Measurements from ENCODE around the gene PKLR.
A peak's percentile ranks its signal among the peaks of the same experiment; 100 is the strongest.
"Not testable (repeated sequence)": the region's sequence is repeated elsewhere in the genome, so short reads cannot be mapped to it uniquely, and the experiment has no call there.

PKLR gene

DNA sequence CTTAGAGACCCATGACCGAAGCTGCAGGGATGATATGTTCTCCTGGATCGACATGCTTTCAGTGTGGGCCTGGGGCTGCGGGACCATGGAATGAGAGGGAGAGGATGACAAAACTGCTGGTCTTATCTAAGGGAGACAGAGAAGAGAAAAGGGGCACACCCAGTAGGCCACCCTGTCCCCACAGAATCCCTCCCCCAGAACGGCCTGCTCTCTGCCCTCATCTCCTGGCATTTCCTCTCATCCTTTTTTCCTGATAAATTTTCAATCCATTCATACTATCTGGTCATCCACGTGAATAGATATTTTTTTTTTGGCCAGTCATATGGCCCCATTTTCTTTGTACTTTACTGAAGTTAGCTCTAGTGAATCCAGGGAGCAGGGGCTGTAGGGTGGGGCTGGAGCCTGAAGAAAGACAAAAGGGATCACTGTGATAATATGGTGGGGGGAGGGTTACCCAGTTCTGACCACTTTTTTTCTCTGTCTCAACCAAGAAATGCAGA is at the start of gene PKLR:
Gene PKLR (minus strand): TSS at position 97 of the 500 bp plus-strand sequence. CDS start 43 bp downstream, at position 54.
- TF ChIP-seq Cebpa-rat (IDR thresholded peaks at IDR 0.05) = no peak
- Histone ChIP-seq H3K9me3 (no peaks in the 10 kb centered on the region), H3K4me1 (peaks cover 14% of the 10 kb centered on the region; the same call in 1 of the 2 replicates), H3K9ac (no peak within 1 kb of the TSS), H3K36me3 (no peaks in the 10 kb centered on the region), H3K4me3 (no peak within 1 kb of the TSS), H3K27me3 (no peaks in the 10 kb centered on the region), H4K20me1 (no peaks in the 10 kb centered on the region), H3K27ac (no peak within 1 kb of the TSS), H3K4me2 (no peak within 1 kb of the TSS)

DNA sequence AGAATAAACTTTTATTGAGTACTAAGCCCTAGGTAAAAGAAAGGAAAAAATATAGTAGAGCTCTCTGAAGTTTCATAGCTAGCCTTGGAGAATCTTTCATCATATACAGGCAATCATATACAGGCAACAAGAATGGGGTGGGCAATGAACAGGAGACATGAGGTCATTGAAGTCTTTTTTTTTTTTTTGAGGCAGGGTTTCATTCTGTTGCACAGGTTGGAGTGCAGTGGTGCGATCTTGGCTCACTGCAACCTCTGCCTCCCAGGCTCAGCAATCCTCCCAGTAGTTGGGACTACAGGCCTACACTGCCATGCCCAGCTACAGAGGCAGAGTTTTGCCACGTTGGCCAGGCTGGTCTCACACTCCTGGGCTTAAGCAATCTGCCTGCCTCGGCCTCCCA is 41.6 kb upstream of the PKLR start:
- peaks cover 100% of the 10 kb centered on the region for H3K36me3 ChIP-seq
- no peak for TF ChIP-seq Cebpa-rat (IDR thresholded peaks at IDR 0.05)

DNA sequence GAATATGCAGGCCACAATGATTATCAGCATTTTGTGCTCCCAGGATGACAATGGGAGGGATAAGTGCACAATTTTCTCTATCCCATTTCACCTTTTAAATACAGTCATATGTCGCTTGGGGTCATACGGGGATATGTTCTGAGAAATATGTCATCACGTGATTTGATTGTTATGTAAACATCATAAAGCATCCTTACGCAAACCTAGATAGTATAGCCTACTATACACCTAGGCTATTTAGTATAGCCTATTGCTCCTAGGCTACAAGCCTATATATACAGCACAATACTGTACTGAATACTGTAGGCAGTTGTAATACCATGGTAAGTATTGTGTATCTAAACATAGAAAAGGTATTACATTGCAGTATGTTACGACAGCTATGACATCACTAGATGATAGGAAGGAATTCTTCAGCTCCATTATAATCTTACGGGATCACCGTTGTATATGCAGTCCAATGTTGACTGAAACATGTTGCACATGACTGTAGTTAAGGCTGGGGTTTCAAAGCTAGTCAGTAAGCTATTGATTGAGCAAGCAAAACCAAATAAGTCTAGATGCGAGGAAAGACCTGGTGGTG is 38.4 kb upstream of the PKLR start:
- Histone ChIP-seq H3K36me3 (peaks cover 96% of the 10 kb centered on the region), H4K20me1 (no peaks in the 10 kb centered on the region; the same call in 1 of the 2 replicates), H3K4me2 (no peak overlapping the region), H3K9ac (no peak overlapping the region), H3K4me1 (no peaks in the 10 kb centered on the region), H3K9me3 (no peaks in the 10 kb centered on the region), H3K4me3 (no peak overlapping the region), H3K27me3 (no peaks in the 10 kb centered on the region), H3K27ac (no peak overlapping the region)
- TF ChIP-seq Cebpa-rat (IDR thresholded peaks at IDR 0.05) = no peak

More for the DNA sequence above, 41.6 kb upstream of the PKLR start:
- no peaks in the 10 kb centered on the region for H3K4me1 ChIP-seq
- no peak overlapping the region for H3K9ac ChIP-seq
- no peaks in the 10 kb centered on the region for H4K20me1 ChIP-seq
- no peak overlapping the region for H3K27ac ChIP-seq
- no peaks in the 10 kb centered on the region for H3K27me3 ChIP-seq
- no peak overlapping the region for H3K4me2 ChIP-seq
- no peaks in the 10 kb centered on the region for H3K9me3 ChIP-seq
- H3K4me3 ChIP-seq = no peak overlapping the region

DNA sequence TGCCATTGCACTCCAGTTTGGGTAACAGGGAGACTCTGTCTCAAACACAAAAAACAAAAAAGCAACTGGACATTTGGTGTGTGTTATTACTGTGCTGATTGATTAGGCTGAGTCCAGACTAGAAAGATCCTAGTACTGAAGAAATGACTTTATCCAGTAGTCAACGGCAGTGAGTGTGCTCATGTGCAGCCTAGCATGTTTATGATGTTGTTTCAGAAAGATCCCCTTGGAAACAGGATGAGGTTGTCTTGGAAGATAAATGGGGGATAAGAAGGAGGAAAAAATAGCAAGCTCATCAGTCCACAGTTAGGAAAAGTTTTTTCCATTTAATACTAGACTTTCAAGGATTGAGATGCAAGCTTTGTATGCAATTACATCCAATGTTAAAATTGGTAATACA is 33.7 kb upstream of the PKLR start:
- peaks cover 5% of the 10 kb centered on the region; the same call in 1 of the 2 replicates for H4K20me1 ChIP-seq
- H3K4me2 ChIP-seq = no peak overlapping the region
- H3K4me1 ChIP-seq = no peaks in the 10 kb centered on the region
- no peak overlapping the region for H3K4me3 ChIP-seq
- H3K27ac ChIP-seq = no peak overlapping the region
- H3K36me3 ChIP-seq = peaks cover 93% of the 10 kb centered on the region
- no peak for TF ChIP-seq Cebpa-rat (IDR thresholded peaks at IDR 0.05)
- H3K9me3 ChIP-seq = no peaks in the 10 kb centered on the region
- no peak overlapping the region for H3K9ac ChIP-seq
- no peaks in the 10 kb centered on the region for H3K27me3 ChIP-seq

DNA sequence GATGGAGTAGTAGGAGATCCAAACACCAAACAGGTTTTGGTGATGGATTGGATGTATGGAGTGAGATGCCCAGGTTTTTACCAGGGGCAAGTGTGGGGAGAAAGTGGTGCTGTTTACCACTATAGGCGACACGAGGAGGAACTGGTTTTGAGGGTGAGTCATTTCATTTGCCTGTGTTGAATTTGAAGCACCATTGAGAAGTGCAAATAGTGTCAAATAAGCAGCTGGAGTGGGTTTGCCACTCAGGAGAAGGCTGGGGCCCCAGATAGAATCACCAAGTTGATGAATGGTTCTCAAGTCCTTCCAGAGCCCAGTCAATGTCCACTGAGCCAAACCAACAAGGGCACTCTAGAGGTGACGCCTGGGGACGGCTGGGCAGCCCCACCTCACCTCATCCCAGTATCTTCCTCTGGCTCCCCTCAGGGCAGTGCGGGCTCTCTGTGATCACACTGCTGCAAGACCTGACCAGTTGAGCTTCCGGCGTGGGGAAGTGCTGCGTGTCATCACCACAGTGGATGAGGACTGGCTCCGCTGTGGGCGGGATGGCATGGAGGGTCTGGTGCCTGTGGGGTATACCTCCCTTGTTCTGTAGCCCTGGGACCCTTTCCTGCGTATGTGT is 28.9 kb upstream of the PKLR start:
- no peak overlapping the region for H3K4me2 ChIP-seq
- no peak overlapping the region for H3K4me3 ChIP-seq
- H3K4me1 ChIP-seq = peaks cover 29% of the 10 kb centered on the region
- H3K36me3 ChIP-seq = peaks cover 80% of the 10 kb centered on the region
- no peaks in the 10 kb centered on the region for H3K9me3 ChIP-seq
- H3K9ac ChIP-seq = no peak overlapping the region
- TF ChIP-seq Cebpa-rat (IDR thresholded peaks at IDR 0.05) = no peak
- H3K27ac ChIP-seq = no peak overlapping the region
- H3K27me3 ChIP-seq = no peaks in the 10 kb centered on the region
- peaks cover 33% of the 10 kb centered on the region for H4K20me1 ChIP-seq

DNA sequence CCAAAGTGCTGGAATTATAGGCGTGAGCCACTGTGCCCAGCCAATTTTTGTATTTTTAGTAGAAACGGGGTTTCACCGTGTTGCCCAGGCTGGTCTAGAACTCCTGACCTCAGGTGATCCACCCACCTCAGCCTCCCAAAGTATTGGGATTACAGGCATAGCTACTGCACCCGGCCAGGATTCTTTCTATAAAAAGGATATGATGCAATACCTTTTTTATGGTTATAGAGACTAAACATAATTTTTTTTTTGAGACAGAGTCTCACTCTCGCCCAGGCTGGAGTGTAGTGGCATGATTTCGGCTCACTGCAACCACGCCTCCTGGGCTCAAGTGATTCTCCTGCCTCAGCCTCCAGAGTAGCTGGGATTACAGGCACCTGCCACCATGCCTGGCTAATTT is 27.6 kb upstream of the PKLR start:
- peaks cover 34% of the 10 kb centered on the region for H4K20me1 ChIP-seq
- not testable (repeated sequence) for H3K4me3 ChIP-seq, H3K9me3 ChIP-seq, H3K27me3 ChIP-seq, H3K27ac ChIP-seq, H3K4me2 ChIP-seq, H3K9ac ChIP-seq
- peaks cover 32% of the 10 kb centered on the region for H3K4me1 ChIP-seq
- peaks cover 68% of the 10 kb centered on the region for H3K36me3 ChIP-seq

DNA sequence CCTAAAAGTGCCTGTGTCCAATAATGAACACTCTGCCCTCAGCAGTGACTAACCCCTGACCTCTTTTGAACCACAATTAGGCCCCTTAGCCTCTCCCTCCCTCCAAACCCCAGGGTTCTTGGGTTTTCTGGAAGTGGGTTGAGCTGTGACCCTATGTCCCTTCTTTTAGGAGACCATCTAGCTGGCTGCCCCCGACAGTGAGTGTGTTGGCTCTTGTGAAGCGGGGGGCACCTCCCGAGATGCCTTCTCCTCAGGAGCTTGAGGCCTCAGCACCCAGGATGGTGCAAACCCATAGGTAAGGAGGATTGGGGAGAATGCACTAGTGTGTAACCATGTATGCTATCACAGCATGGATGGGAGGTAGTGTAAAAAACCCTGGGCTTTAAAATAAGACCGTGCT is 26.7 kb upstream of the PKLR start:
- Histone ChIP-seq H3K36me3 (peaks cover 60% of the 10 kb centered on the region), H3K4me1 (peaks cover 32% of the 10 kb centered on the region)

DNA sequence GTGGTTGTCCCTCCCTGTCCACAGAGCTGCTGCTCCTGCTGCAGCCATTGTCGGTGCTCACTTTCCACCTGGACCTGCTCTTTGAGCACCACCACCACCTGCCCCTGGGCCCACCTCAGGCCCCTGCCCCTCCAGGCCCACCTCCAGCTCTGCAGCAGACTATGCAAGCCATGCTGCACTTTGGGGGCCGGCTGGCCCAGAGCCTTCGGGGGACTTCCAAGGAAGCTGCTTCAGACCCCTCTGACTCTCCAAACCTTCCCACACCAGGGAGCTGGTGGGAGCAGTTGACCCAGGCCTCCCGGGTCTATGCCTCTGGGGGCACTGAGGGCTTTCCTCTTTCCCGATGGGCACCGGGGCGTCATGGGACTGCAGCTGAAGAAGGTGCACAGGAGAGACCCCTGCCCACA is 25.4 kb upstream of the PKLR start:
- peak overlapping the region; percentile 18; the same call in 1 of the 2 replicates for H3K27ac ChIP-seq
- H3K4me3 ChIP-seq = no peak overlapping the region
- no peak for TF ChIP-seq Cebpa-rat (IDR thresholded peaks at IDR 0.05)
- H3K27me3 ChIP-seq = no peaks in the 10 kb centered on the region
- peak overlapping the region; percentile 94 for H3K4me2 ChIP-seq
- no peaks in the 10 kb centered on the region for H3K9me3 ChIP-seq
- peak overlapping the region; percentile 7; the same call in 1 of the 2 replicates for H3K9ac ChIP-seq
- H3K4me1 ChIP-seq = peaks cover 42% of the 10 kb centered on the region
- H3K36me3 ChIP-seq = peaks cover 49% of the 10 kb centered on the region
- H4K20me1 ChIP-seq = peaks cover 42% of the 10 kb centered on the region

More for the DNA sequence above, 26.7 kb upstream of the PKLR start:
- Histone ChIP-seq H3K4me3 (no peak overlapping the region), H3K27ac (no peak overlapping the region), H3K9me3 (no peaks in the 10 kb centered on the region), H3K9ac (peak overlapping the region; percentile 15; the same call in 1 of the 2 replicates), H3K4me2 (no peak overlapping the region), H4K20me1 (peaks cover 34% of the 10 kb centered on the region), H3K27me3 (no peaks in the 10 kb centered on the region)
- no peak for TF ChIP-seq Cebpa-rat (IDR thresholded peaks at IDR 0.05)

DNA sequence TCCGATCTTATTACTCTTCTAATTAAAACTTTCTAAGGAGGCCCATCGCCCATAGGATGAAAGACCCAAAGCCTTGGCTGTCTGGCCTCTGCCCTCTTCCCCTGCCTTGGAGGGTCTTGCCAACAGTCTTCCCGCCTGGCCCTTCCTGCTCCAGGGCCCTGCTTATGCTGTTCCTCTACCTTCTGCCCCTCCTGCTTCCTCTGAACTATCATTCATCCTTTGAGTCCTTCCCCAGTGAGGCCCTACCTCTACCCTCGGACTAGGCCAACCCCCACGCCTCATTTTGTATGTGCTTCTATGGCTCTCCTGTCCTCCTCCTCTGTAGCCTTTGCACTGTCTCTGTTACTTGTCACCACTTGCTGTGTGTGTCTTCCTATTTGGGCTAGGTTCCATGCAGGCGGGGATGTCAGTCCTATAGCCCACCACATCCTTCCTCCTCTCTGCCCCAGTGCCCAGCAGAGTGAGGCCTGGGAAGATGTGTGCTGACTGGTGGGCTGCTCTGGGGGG is 24.8 kb upstream of the PKLR start:
- Histone ChIP-seq H3K9me3 (no peaks in the 10 kb centered on the region), H4K20me1 (peaks cover 44% of the 10 kb centered on the region), H3K27me3 (no peaks in the 10 kb centered on the region), H3K4me3 (no peak overlapping the region), H3K4me1 (peaks cover 47% of the 10 kb centered on the region), H3K27ac (no peak overlapping the region), H3K4me2 (peak overlapping the region; percentile 94), H3K9ac (peak overlapping the region; percentile 7), H3K36me3 (peaks cover 43% of the 10 kb centered on the region)
- no peak for TF ChIP-seq Cebpa-rat (IDR thresholded peaks at IDR 0.05)

DNA sequence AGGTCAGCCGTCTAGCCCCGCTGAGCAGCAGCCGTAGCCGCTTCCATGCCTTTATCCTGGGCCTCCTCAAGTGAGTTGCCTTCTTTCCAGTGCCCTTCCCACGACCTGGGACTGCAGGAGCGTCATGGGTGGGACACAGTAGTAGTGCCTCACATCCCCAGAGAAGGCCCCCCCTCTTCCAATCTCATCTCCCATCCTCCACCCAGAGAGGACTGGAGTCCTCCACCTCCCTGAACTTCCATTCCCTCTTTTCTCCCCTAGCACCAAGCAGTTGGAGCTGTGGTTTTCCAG is 24.3 kb upstream of the PKLR start:
- Histone ChIP-seq H3K9me3 (no peaks in the 10 kb centered on the region), H3K4me3 (peak overlapping the region; percentile 86), H3K27me3 (no peaks in the 10 kb centered on the region), H3K27ac (no peak overlapping the region), H3K9ac (peak overlapping the region; percentile 78; the same call in 1 of the 2 replicates), H3K4me2 (peak overlapping the region; percentile 94), H4K20me1 (peaks cover 48% of the 10 kb centered on the region), H3K36me3 (peaks cover 39% of the 10 kb centered on the region), H3K4me1 (peaks cover 53% of the 10 kb centered on the region)
- TF ChIP-seq Cebpa-rat (IDR thresholded peaks at IDR 0.05) = no peak
